Panc1 (cell line): ENCODE measurements around the gene MYPN. TPM values are rescaled to one million over a fixed set of nuclear protein-coding genes. Genes with fewer than 3 reads are reported as not detected.

ENCODE experiments used
- ATAC-seq: fragments of 200-7000 bp; cut with Tn5 transposase; 2 replicates; pipeline ENCODE4 v1.9.1; 2020; ENCODE audit warnings: mild to moderate bottlenecking, moderate library complexity
- BruUV-seq: library from RNA; stranded (reverse); fragments of 400-500 nt; replicated peaks from 2 replicates; lab custom pipeline; 2021; lab: Mats Ljungman, UMichigan
- CTCF ChIA-PET: fragments of 300-600 bp; sonication (Branson Sonifier 250); formaldehyde crosslinking; loops from one replicate; lab custom pipeline; 2022; ENCODE audit warnings: antibody characterized with exemption; lab: Charles Lee
- POLR2A ChIA-PET: fragments of 300-600 bp; sonication (Branson Sonifier 250); formaldehyde crosslinking; loops from one replicate; lab custom pipeline; 2022; ENCODE audit warnings: antibody characterized with exemption; lab: Charles Lee
- DNase-seq: peaks from one replicate; pipeline ENCODE4 v3.0.0-alpha.2; 2010; ENCODE audit warnings: low read depth, low spot score
- H3K27ac ChIP-seq: 2 replicates; pipeline ENCODE4 v1.5.1; 2011; ENCODE audit warnings: mild to moderate bottlenecking, low read length, inconsistent platforms
- H3K27me3 ChIP-seq: fragments of 200-500 bp; sonication (Bioruptor generic); 2 replicates; pipeline ENCODE4 v1.6.0; 2014; ENCODE audit warnings: low read length, inconsistent platforms; ENCODE audit not compliant: control insufficient read depth, insufficient read depth
- H3K36me3 ChIP-seq: fragments of 200-500 bp; sonication (Bioruptor generic); 2 replicates; pipeline ENCODE4 v1.5.1; 2014; ENCODE audit warnings: inconsistent platforms, mild to moderate bottlenecking, low read length, moderate library complexity; ENCODE audit not compliant: control insufficient read depth, insufficient read depth
- H3K4me1 ChIP-seq: 2 replicates; pipeline ENCODE4 v1.5.1; 2011; ENCODE audit warnings: inconsistent platforms, mild to moderate bottlenecking, low read length, moderate library complexity; ENCODE audit not compliant: control insufficient read depth, insufficient read depth
- H3K4me3 ChIP-seq, 2 experiments: 2 replicates each; pipeline ENCODE4 v1.5.1; 2011 to 2012; ENCODE audit warnings: low read depth in 2 of 2, low read length in 2 of 2, mild to moderate bottlenecking in 2 of 2, inconsistent platforms in 1 of 2, moderate library complexity in 1 of 2
- H3K9me3 ChIP-seq: fragments of 200-500 bp; sonication (Bioruptor generic); 2 replicates; pipeline ENCODE4 v1.5.1; 2014; ENCODE audit warnings: low read depth, mild to moderate bottlenecking, inconsistent platforms, low read length, moderate library complexity; ENCODE audit not compliant: control insufficient read depth, insufficient read depth
- CTCF ChIP-seq: fragments of 450-650 bp; IDR thresholded peaks from 2 replicates; pipeline ENCODE4 v1.5.1; 2017; ENCODE audit warnings: mild to moderate bottlenecking
- POLR2AphosphoS5 ChIP-seq: IDR thresholded peaks from 2 replicates; pipeline ENCODE4 v1.6.1; 2012; ENCODE audit warnings: mild to moderate bottlenecking, low read depth, low read length, moderate library complexity
- SIN3A ChIP-seq: IDR thresholded peaks from 2 replicates; pipeline ENCODE4 v1.6.1; 2012; ENCODE audit warnings: low read depth, mild to moderate bottlenecking, low read length, moderate library complexity, borderline replicate concordance; ENCODE audit not compliant: insufficient read depth
- TCF7L2 ChIP-seq: IDR thresholded peaks from 2 replicates; pipeline ENCODE4 v1.6.1; 2011; ENCODE audit warnings: mild to moderate bottlenecking, low read depth, low read length, inconsistent platforms
- in situ Hi-C: cut with HindIII; loops from 2 replicates; pipeline ENCODE4 v1.10.0; 2016; ENCODE audit warnings: low sequenced_read_pairs, low pct_unique_long_range_greater_than_20kb
- intact Hi-C: fragments of 100-400 bp; cut with micrococcal nuclease; formaldehyde crosslinking; loops from one replicate; pipeline ENCODE4 v1.10.0; 2022; ENCODE audit not compliant: unreplicated experiment
- total RNA-seq: library from RNA; stranded (reverse); gene quantifications from one replicate; pipeline ENCODE4 v1.2.1, GENCODE V29; 2021; ENCODE audit not compliant: unreplicated experiment
- TF ChIP-seq, protein P1 (sequence below), 2 experiments: IDR thresholded peaks; 2 replicates each; pipeline ENCODE4 v1.6.1; 2011 to 2012; ENCODE audit warnings: low read depth in 2 of 2, control low read depth in 1 of 2, low read length in 1 of 2, mild to moderate bottlenecking in 1 of 2, moderate library complexity in 1 of 2; ENCODE audit not compliant: insufficient read depth in 1 of 2

MYPN gene
- total RNA-seq, 1 experiment from 2014 or later: 39.1 TPM

DNA sequence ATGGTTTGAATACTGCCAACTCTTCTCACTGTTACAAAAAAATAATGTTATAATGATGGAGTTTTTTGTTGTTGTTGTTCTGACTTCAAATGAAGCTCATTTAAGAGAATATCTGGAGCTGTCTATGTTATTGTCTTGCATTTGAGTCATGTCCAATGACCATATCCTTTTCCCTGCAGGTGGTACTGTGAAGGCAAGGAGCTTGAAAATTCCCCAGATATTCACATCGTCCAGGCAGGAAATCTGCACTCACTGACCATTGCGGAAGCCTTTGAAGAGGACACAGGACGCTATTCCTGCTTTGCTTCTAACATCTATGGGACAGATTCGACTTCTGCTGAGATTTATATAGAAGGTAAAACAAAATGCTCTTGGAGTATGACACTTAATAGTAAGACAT, 33.5 kb downstream of the MYPN start:
- H3K27me3 ChIP-seq: no peaks in the 10 kb centered on the region
- peaks cover 56% of the 10 kb centered on the region for H3K4me1 ChIP-seq
- intact Hi-C loops (no loop called here), in situ Hi-C loops (no loop called here)
- no peak overlapping the region for H3K4me3 ChIP-seq
- ChIA-PET POLR2A (no interaction called here), CTCF (interaction anchor here (0.6 kb wide), 1 partner anchor 291 kb away, joined by 5 read pairs; no protein-coding TSS in a partner anchor)
- peak overlapping the region; percentile 98 for H3K27ac ChIP-seq
- ATAC-seq: no peak
- TF ChIP-seq CTCF: no peak
- TF ChIP-seq SIN3A: no peak
- TF ChIP-seq, protein P1, sequence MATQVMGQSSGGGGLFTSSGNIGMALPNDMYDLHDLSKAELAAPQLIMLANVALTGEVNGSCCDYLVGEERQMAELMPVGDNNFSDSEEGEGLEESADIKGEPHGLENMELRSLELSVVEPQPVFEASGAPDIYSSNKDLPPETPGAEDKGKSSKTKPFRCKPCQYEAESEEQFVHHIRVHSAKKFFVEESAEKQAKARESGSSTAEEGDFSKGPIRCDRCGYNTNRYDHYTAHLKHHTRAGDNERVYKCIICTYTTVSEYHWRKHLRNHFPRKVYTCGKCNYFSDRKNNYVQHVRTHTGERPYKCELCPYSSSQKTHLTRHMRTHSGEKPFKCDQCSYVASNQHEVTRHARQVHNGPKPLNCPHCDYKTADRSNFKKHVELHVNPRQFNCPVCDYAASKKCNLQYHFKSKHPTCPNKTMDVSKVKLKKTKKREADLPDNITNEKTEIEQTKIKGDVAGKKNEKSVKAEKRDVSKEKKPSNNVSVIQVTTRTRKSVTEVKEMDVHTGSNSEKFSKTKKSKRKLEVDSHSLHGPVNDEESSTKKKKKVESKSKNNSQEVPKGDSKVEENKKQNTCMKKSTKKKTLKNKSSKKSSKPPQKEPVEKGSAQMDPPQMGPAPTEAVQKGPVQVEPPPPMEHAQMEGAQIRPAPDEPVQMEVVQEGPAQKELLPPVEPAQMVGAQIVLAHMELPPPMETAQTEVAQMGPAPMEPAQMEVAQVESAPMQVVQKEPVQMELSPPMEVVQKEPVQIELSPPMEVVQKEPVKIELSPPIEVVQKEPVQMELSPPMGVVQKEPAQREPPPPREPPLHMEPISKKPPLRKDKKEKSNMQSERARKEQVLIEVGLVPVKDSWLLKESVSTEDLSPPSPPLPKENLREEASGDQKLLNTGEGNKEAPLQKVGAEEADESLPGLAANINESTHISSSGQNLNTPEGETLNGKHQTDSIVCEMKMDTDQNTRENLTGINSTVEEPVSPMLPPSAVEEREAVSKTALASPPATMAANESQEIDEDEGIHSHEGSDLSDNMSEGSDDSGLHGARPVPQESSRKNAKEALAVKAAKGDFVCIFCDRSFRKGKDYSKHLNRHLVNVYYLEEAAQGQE (IDR thresholded peaks at IDR 0.05; ENCODE audit: insufficient read depth in 1 of 2, low read depth in 2 of 2, low read length in 1 of 2): no peak
- TF ChIP-seq TCF7L2: no peak
- TF ChIP-seq POLR2AphosphoS5: no peak
- no TSS peak for BruUV-seq
- peaks cover 5% of the 10 kb centered on the region; the same call in 1 of the 2 replicates for H3K36me3 ChIP-seq
- DNase-seq: no peak
- peaks cover 4% of the 10 kb centered on the region; the same call in 1 of the 2 replicates for H3K9me3 ChIP-seq

- Histone ChIP-seq H3K27me3 (no peaks in the 10 kb centered on the region), H3K4me3 (no peak overlapping the region), H3K27ac (peak overlapping the region; percentile 98; the same call in 1 of the 2 replicates), H3K36me3 (peaks cover 5% of the 10 kb centered on the region; the same call in 1 of the 2 replicates), H3K4me1 (peaks cover 37% of the 10 kb centered on the region), H3K9me3 (no peaks in the 10 kb centered on the region)
- no TSS peak for BruUV-seq
- TF ChIP-seq, protein P1 (IDR thresholded peaks at IDR 0.05; ENCODE audit: insufficient read depth in 1 of 2, low read depth in 2 of 2, low read length in 1 of 2): no peak
- TF ChIP-seq SIN3A (no peak), TCF7L2 (no peak), POLR2AphosphoS5 (no peak), CTCF (no peak)
- ATAC-seq: no peak
- no peak for DNase-seq
- ChIA-PET POLR2A (no interaction called here), CTCF (no interaction called here)
- in situ Hi-C loops: no loop called here
- intact Hi-C loops: no loop called here
These were observed 35.4 kb downstream of the MYPN start for GRCh38 chr10:68144709-68145108.
